Erythroblast (primary cell): ENCODE measurements around the gene CCDC188.

Experiments used
- GATA1 ChIP-seq: IDR thresholded peaks from 2 replicates; pipeline ENCODE4 v1.6.1; 2011; ENCODE audit warnings: low read depth, mild to moderate bottlenecking, control low read depth, low read length, moderate library complexity
- POLR2A ChIP-seq: IDR thresholded peaks from 2 replicates; pipeline ENCODE4 v1.6.1; 2011; ENCODE audit warnings: mild to moderate bottlenecking, low read length

- TF ChIP-seq POLR2A (no peak), GATA1 (no peak)
Measured at GRCh38 chr22:20160041-20160440, 9.2 kb upstream of the CCDC188 start.
